Neural cell (in vitro differentiated cells): ENCODE data around the gene MARCHF6. TPM values are rescaled to one million over a fixed set of nuclear protein-coding genes. Genes with fewer than 3 reads are reported as not detected.

Experiments
- H2AFZ ChIP-seq: fragments of 200-600, 300-800 bp; sonication (generic), shearing (Covaris generic); 2 replicates; pipeline ENCODE4 v1.6.0; 2014; ENCODE audit warnings: low read depth, mild to moderate bottlenecking, antibody characterized with exemption, low read length, moderate library complexity
- H3F3A ChIP-seq: fragments of 200-600 bp; shearing (Covaris generic); 2 replicates; pipeline ENCODE4 v1.6.1; 2016; ENCODE audit warnings: mild to moderate bottlenecking, moderate library complexity, mixed read lengths, antibody characterized with exemption, low read length; ENCODE audit not compliant: insufficient read depth, poor library complexity, severe bottlenecking
- H3K27ac ChIP-seq: fragments of 200-600, 300-800 bp; sonication (generic), shearing (Covaris generic); 2 replicates; pipeline ENCODE4 v1.5.1; 2014; ENCODE audit warnings: mild to moderate bottlenecking, low read length, moderate library complexity
- H3K27me3 ChIP-seq: fragments of 300-800, 200-600 bp; sonication (generic), shearing (Covaris generic); 2 replicates; pipeline ENCODE4 v1.6.0; 2014; ENCODE audit warnings: mild to moderate bottlenecking, low read depth, low read length, moderate library complexity; ENCODE audit not compliant: insufficient read depth
- H3K36me3 ChIP-seq: fragments of 300-800, 200-600 bp; sonication (generic), shearing (Covaris generic); 2 replicates; pipeline ENCODE4 v1.5.1; 2014; ENCODE audit warnings: mild to moderate bottlenecking, antibody characterized with exemption, low read length, moderate library complexity; ENCODE audit not compliant: insufficient read depth
- H3K4me2 ChIP-seq: fragments of 300-800, 200-600 bp; sonication (generic), shearing (Covaris generic); 2 replicates; pipeline ENCODE4 v1.6.0; 2014; ENCODE audit warnings: mild to moderate bottlenecking, low read length
- H3K4me3 ChIP-seq: fragments of 300-800, 200-600 bp; sonication (generic), shearing (Covaris generic); 2 replicates; pipeline ENCODE4 v1.5.1; 2014; ENCODE audit warnings: mild to moderate bottlenecking, low read length, moderate library complexity
- H3K79me2 ChIP-seq: fragments of 200-600 bp; shearing (Covaris generic); replicated peaks from 2 replicates; pipeline ENCODE4 v1.6.0; 2014; ENCODE audit warnings: mild to moderate bottlenecking, low read length, moderate library complexity; ENCODE audit not compliant: insufficient read depth
- H3K9ac ChIP-seq: fragments of 300-800, 200-600 bp; sonication (generic), shearing (Covaris generic); 2 replicates; pipeline ENCODE4 v1.6.1; 2016; ENCODE audit warnings: mild to moderate bottlenecking, low read length, mixed read lengths
- H3K9me2 ChIP-seq: fragments of 200-600 bp; shearing (Covaris generic); 2 replicates; pipeline ENCODE4 v1.6.1; 2016; ENCODE audit warnings: mild to moderate bottlenecking, low read length, mixed read lengths; ENCODE audit not compliant: insufficient read depth
- H3K9me3 ChIP-seq: fragments of 200-600, 300-800 bp; sonication (generic), shearing (Covaris generic); 2 replicates; pipeline ENCODE4 v1.6.1; 2016; ENCODE audit warnings: mild to moderate bottlenecking, mixed run types, low read length, moderate library complexity, mixed read lengths
- H4K20me1 ChIP-seq: fragments of 200-600 bp; shearing (Covaris generic); 2 replicates; pipeline ENCODE4 v1.6.1; 2016; ENCODE audit warnings: mild to moderate bottlenecking, mixed run types; ENCODE audit not compliant: insufficient read depth
- EP300 ChIP-seq: fragments of 450-650 bp; conservative IDR thresholded peaks from 2 replicates; pipeline ENCODE4 v1.6.1; 2014; ENCODE audit warnings: antibody characterized with exemption, mild to moderate bottlenecking, moderate library complexity; ENCODE audit not compliant: poor library complexity, severe bottlenecking
- EZH2 ChIP-seq: fragments of 200-600, 300-800 bp; shearing (Covaris generic), sonication (generic); IDR thresholded peaks from 2 replicates; pipeline ENCODE4 v1.6.1; 2014; ENCODE audit warnings: antibody characterized with exemption, low read length, borderline replicate concordance, mild to moderate bottlenecking; ENCODE audit not compliant: insufficient read depth, poor library complexity, severe bottlenecking
- MXI1 ChIP-seq: fragments of 450-650 bp; conservative IDR thresholded peaks from 2 replicates; pipeline ENCODE4 v1.6.1; 2014; ENCODE audit warnings: antibody characterized with exemption, mild to moderate bottlenecking; ENCODE audit not compliant: poor library complexity, severe bottlenecking
- POLR2AphosphoS5 ChIP-seq: IDR thresholded peaks from 2 replicates; pipeline ENCODE4 v1.6.1; 2012
- RAD21 ChIP-seq: fragments of 450-650 bp; conservative IDR thresholded peaks from 2 replicates; pipeline ENCODE4 v1.6.1; 2014; ENCODE audit warnings: antibody characterized with exemption, mild to moderate bottlenecking, moderate library complexity
- SMC3 ChIP-seq: fragments of 450-650 bp; conservative IDR thresholded peaks from 2 replicates; pipeline ENCODE4 v1.6.1; 2014; ENCODE audit warnings: antibody characterized with exemption, mild to moderate bottlenecking, moderate library complexity; ENCODE audit not compliant: poor library complexity
- TAF1 ChIP-seq: IDR thresholded peaks from 2 replicates; pipeline ENCODE4 v1.6.1; 2012; ENCODE audit warnings: low read depth
- polyA plus RNA-seq: library from polyadenylated mRNA; depleted of rRNA; stranded (reverse); fragments of >200 nt; gene quantifications from 2 replicates; pipeline ENCODE4 v1.2.3, GENCODE V29; 2014
- TF ChIP-seq, protein P1 (sequence below): IDR thresholded peaks from 2 replicates; pipeline ENCODE4 v1.6.1; 2012; ENCODE audit warnings: borderline replicate concordance
- TF ChIP-seq, protein P2 (sequence below): fragments of 450-650 bp; IDR thresholded peaks from 2 replicates; pipeline ENCODE4 v1.5.1; 2014; ENCODE audit warnings: antibody characterized with exemption, mild to moderate bottlenecking, moderate library complexity; ENCODE audit not compliant: poor library complexity, severe bottlenecking

MARCHF6 gene
- polyA plus RNA-seq, 1 donor from 2014 or later = 282 TPM

DNA sequence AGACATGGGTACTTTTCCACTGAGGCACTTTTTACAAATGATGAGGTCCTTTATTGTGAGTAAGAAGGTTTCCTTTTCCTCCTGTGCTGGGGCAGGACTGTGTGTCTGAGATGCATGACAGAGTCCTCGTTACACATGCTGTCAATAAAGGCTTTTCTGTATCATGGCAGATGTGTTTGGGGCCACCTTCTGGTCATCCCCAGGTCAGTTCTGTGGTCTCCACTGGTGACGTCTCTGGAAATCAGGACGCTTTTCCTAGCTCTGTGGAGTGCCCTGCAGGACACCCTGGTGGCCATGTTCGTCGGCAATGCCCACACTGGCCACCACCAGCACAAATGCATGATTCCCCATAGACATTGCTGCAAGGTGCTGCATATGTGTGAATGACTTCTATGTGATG, 48.6 kb upstream of the MARCHF6 start:
- no peaks in the 10 kb centered on the region for H3K79me2 ChIP-seq
- no peak overlapping the region for H3K4me2 ChIP-seq
- H3K27ac ChIP-seq = no peak overlapping the region
- TF ChIP-seq POLR2AphosphoS5 (no peak), EZH2 (no peak), MXI1 (no peak), SMC3 (no peak), RAD21 (no peak), TAF1 (no peak), EP300 (no peak)
- TF ChIP-seq, protein P1, sequence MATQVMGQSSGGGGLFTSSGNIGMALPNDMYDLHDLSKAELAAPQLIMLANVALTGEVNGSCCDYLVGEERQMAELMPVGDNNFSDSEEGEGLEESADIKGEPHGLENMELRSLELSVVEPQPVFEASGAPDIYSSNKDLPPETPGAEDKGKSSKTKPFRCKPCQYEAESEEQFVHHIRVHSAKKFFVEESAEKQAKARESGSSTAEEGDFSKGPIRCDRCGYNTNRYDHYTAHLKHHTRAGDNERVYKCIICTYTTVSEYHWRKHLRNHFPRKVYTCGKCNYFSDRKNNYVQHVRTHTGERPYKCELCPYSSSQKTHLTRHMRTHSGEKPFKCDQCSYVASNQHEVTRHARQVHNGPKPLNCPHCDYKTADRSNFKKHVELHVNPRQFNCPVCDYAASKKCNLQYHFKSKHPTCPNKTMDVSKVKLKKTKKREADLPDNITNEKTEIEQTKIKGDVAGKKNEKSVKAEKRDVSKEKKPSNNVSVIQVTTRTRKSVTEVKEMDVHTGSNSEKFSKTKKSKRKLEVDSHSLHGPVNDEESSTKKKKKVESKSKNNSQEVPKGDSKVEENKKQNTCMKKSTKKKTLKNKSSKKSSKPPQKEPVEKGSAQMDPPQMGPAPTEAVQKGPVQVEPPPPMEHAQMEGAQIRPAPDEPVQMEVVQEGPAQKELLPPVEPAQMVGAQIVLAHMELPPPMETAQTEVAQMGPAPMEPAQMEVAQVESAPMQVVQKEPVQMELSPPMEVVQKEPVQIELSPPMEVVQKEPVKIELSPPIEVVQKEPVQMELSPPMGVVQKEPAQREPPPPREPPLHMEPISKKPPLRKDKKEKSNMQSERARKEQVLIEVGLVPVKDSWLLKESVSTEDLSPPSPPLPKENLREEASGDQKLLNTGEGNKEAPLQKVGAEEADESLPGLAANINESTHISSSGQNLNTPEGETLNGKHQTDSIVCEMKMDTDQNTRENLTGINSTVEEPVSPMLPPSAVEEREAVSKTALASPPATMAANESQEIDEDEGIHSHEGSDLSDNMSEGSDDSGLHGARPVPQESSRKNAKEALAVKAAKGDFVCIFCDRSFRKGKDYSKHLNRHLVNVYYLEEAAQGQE = no peak
- TF ChIP-seq, protein P2, sequence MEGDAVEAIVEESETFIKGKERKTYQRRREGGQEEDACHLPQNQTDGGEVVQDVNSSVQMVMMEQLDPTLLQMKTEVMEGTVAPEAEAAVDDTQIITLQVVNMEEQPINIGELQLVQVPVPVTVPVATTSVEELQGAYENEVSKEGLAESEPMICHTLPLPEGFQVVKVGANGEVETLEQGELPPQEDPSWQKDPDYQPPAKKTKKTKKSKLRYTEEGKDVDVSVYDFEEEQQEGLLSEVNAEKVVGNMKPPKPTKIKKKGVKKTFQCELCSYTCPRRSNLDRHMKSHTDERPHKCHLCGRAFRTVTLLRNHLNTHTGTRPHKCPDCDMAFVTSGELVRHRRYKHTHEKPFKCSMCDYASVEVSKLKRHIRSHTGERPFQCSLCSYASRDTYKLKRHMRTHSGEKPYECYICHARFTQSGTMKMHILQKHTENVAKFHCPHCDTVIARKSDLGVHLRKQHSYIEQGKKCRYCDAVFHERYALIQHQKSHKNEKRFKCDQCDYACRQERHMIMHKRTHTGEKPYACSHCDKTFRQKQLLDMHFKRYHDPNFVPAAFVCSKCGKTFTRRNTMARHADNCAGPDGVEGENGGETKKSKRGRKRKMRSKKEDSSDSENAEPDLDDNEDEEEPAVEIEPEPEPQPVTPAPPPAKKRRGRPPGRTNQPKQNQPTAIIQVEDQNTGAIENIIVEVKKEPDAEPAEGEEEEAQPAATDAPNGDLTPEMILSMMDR = no peak
- H3K9me3 ChIP-seq = no peaks in the 10 kb centered on the region
- H3K27me3 ChIP-seq = peaks cover 6% of the 10 kb centered on the region
- no peaks in the 10 kb centered on the region for H4K20me1 ChIP-seq
- H3K36me3 ChIP-seq = no peaks in the 10 kb centered on the region
- H3K9me2 ChIP-seq = no peaks in the 10 kb centered on the region
- H2AFZ ChIP-seq = no peak overlapping the region
- H3F3A ChIP-seq = no peaks in the 10 kb centered on the region
- no peak overlapping the region for H3K9ac ChIP-seq
- H3K4me3 ChIP-seq = no peak overlapping the region

DNA sequence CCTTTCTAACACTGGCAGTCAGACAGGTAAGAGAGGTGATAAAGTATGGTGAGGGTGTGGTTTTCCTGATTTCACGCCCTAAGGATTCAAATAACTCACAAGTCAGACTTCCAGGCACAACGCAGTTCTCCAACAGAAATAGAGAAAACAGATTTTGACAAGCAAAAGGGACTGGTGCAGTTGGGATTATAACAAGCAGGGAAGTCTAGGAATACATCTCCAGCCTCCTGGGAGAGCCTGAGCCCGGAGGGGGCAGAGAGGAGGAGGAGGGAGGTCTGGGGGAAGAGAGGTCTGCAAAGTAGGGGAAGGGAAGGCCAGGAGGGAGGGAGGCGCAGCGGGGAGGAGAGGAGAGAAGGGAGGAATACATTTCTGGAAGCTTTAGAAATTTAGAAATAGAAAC, 47.4 kb upstream of the MARCHF6 start:
- no peak overlapping the region for H3K4me2 ChIP-seq
- TF ChIP-seq SMC3 (no peak), TAF1 (no peak), EZH2 (no peak), EP300 (no peak), POLR2AphosphoS5 (no peak), RAD21 (no peak), MXI1 (no peak)
- TF ChIP-seq, protein P2 = no peak
- TF ChIP-seq, protein P1 = no peak
- H3K4me3 ChIP-seq = no peak overlapping the region

More for the DNA sequence above, 47.4 kb upstream of the MARCHF6 start:
- Histone ChIP-seq H2AFZ (no peak overlapping the region), H3K9ac (no peak overlapping the region), H3F3A (no peaks in the 10 kb centered on the region), H3K27me3 (peaks cover 6% of the 10 kb centered on the region), H3K27ac (no peak overlapping the region), H3K79me2 (no peaks in the 10 kb centered on the region), H4K20me1 (no peaks in the 10 kb centered on the region), H3K9me3 (no peaks in the 10 kb centered on the region), H3K36me3 (no peaks in the 10 kb centered on the region), H3K9me2 (no peaks in the 10 kb centered on the region)
